Measurements from ENCODE around the gene TLCD3B.
A peak's percentile ranks its signal among the peaks of the same experiment; 100 is the strongest.

DNA sequence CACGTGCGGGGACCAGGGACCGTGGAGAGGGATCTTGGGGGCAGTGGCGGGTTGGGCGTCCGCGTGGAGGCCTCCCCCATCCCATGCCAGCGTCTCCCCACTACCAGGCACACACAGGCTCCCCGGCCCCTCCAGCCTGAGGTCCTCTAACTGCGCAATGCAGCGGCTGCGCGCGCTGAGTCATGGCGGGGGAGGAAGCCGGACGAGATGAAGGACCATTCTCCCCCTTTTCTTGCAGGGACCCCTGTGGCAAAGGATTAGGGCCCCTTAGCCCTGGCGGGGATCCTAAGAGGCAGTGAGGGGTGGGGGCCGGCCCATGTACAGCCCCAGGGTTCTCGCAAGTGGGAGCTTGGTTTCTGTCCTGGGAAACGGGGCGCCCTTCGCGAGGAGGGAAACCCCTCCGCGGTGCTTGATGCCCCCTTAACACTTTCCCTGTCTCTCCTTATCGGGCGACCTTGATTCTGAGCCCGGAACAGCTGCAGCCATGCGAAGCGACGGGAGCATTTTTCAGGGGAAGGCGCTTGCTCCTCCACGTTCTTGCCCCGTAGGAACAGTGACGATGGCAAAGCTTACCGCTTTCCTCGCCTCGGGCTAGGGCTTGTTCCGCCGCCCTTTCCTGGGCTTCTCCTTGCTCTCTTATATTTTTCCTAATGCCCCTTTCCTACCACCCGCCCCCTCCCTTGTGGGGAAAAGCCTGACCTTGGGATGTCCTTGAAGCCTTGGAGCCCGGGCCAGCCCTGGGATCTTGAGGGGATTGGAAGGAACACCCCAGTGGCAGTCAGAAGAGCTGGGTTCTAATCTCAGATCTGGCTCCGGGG, 35.1 kb upstream of the TLCD3B start:
- TF ChIP-seq CTCF (IDR thresholded peaks at IDR 0.05) = peak in 1 of 3 donors; percentile 29
- no peak for TF ChIP-seq POLR2A (IDR thresholded peaks at IDR 0.05)
- TF ChIP-seq EP300 (IDR thresholded peaks at IDR 0.05) = no peak
